Loucy (cell line): ENCODE measurements around the gene RNASEL.

ENCODE experiments used
- EZH2phosphoT487 ChIP-seq: fragments of 200-600 bp; IDR thresholded peaks from 2 replicates; pipeline ENCODE4 v1.6.1; 2018; ENCODE audit warnings: antibody characterized with exemption, mild to moderate bottlenecking, moderate library complexity, borderline replicate concordance
- TF ChIP-seq, protein P1 (sequence below): fragments of 200-600 bp; sonication (generic); conservative IDR thresholded peaks from 2 replicates; pipeline ENCODE4 v1.5.1; 2014; ENCODE audit warnings: mild to moderate bottlenecking, antibody characterized with exemption, low read length

GRCh38 chr1:182564406-182565004 is 24.6 kb downstream of the RNASEL start:
- TF ChIP-seq, protein P1, sequence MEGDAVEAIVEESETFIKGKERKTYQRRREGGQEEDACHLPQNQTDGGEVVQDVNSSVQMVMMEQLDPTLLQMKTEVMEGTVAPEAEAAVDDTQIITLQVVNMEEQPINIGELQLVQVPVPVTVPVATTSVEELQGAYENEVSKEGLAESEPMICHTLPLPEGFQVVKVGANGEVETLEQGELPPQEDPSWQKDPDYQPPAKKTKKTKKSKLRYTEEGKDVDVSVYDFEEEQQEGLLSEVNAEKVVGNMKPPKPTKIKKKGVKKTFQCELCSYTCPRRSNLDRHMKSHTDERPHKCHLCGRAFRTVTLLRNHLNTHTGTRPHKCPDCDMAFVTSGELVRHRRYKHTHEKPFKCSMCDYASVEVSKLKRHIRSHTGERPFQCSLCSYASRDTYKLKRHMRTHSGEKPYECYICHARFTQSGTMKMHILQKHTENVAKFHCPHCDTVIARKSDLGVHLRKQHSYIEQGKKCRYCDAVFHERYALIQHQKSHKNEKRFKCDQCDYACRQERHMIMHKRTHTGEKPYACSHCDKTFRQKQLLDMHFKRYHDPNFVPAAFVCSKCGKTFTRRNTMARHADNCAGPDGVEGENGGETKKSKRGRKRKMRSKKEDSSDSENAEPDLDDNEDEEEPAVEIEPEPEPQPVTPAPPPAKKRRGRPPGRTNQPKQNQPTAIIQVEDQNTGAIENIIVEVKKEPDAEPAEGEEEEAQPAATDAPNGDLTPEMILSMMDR: no peak
- TF ChIP-seq EZH2phosphoT487: no peak
